GM12878 (cell line): ENCODE data around the gene FN3K. TPM values are rescaled to one million over a fixed set of nuclear protein-coding genes. Genes with fewer than 3 reads are reported as not detected.

Experiments
- HDAC2 ChIP-seq: fragments of 200-600 bp; sonication (generic); IDR thresholded peaks from 2 replicates; pipeline ENCODE4 v1.6.1; 2017
- MEF2A ChIP-seq: IDR thresholded peaks from 2 replicates; pipeline ENCODE4 v1.6.1; 2011; ENCODE audit warnings: low read depth, mild to moderate bottlenecking, low read length, moderate library complexity; ENCODE audit not compliant: insufficient read depth
- MXI1 ChIP-seq: fragments of 150-350 bp; IDR thresholded peaks from 2 replicates; pipeline ENCODE4 v1.6.1; 2011; ENCODE audit warnings: low read depth, mild to moderate bottlenecking, inconsistent platforms, low read length, improper control_type of control experiment
- NR2C2 ChIP-seq: IDR thresholded peaks from 2 replicates; pipeline ENCODE4 v1.6.1; 2011; ENCODE audit warnings: borderline replicate concordance, low read depth; ENCODE audit not compliant: control insufficient read depth, insufficient read length
- NR2F1 ChIP-seq: fragments of 450-650 bp; conservative IDR thresholded peaks from 2 replicates; pipeline ENCODE4 v1.6.1; 2017; ENCODE audit warnings: mild to moderate bottlenecking
- PML ChIP-seq: IDR thresholded peaks from 2 replicates; pipeline ENCODE4 v1.6.1; 2012; ENCODE audit warnings: low read length, inconsistent platforms
- RB1 ChIP-seq: fragments of 450-650 bp; formaldehyde crosslinking; IDR thresholded peaks from 2 replicates; pipeline ENCODE4 v1.6.1; 2017; ENCODE audit warnings: mild to moderate bottlenecking, borderline replicate concordance
- SIN3A ChIP-seq: IDR thresholded peaks from 2 replicates; pipeline ENCODE4 v1.6.1; 2012; ENCODE audit warnings: low read depth, low read length, improper control_type of control experiment
- SMAD1 ChIP-seq: fragments of 450-650 bp; IDR thresholded peaks from 2 replicates; pipeline ENCODE4 v1.6.1; 2018; ENCODE audit warnings: mild to moderate bottlenecking, low read depth; ENCODE audit not compliant: partially characterized antibody
- SMAD5 ChIP-seq: IDR thresholded peaks from 2 replicates; pipeline ENCODE4 v1.6.1; 2016; ENCODE audit warnings: antibody characterized with exemption, low read depth
- SPI1 ChIP-seq: IDR thresholded peaks from 2 replicates; pipeline ENCODE4 v1.6.1; 2011; ENCODE audit warnings: low read depth, mild to moderate bottlenecking, low read length, moderate library complexity, borderline replicate concordance; ENCODE audit not compliant: insufficient read depth
- SRF ChIP-seq, 2 experiments: IDR thresholded peaks; 2 replicates each; pipeline ENCODE4 v1.6.1; 2011; ENCODE audit warnings: low read depth in 2 of 2, low read length in 2 of 2, mild to moderate bottlenecking in 1 of 2, moderate library complexity in 1 of 2
- SUPT20H ChIP-seq: IDR thresholded peaks from 2 replicates; pipeline ENCODE4 v1.6.1; 2011; ENCODE audit warnings: low read depth, mild to moderate bottlenecking, low read length, moderate library complexity, borderline replicate concordance; ENCODE audit not compliant: control insufficient read depth
- ZNF207 ChIP-seq: fragments of 450-650 bp; IDR thresholded peaks from 2 replicates; pipeline ENCODE4 v1.6.1; 2014; ENCODE audit warnings: antibody characterized with exemption, mild to moderate bottlenecking, borderline replicate concordance
- ZNF274 ChIP-seq: IDR thresholded peaks from one replicate; pipeline ENCODE4 v1.8.0; 2011; ENCODE audit not compliant: insufficient read length, insufficient read depth
- ZZZ3 ChIP-seq: IDR thresholded peaks from 2 replicates; pipeline ENCODE4 v1.6.1; 2011; ENCODE audit warnings: low read depth; ENCODE audit not compliant: control insufficient read depth, insufficient read length
- polyA plus RNA-seq, 11 experiments: library from polyadenylated mRNA; depleted of rRNA in 4 of 11; unstranded in 6 of 11; stranded (reverse) in 5 of 11; fragments of >200 nt; fragmentation: Nextera tagmentation in 4 of 11; fragmentation: Illumina TruSeq in 1 of 11; extraction: Ambion mirVana in 4 of 11; extraction: Trizol in 1 of 11; gene quantifications; 1 replicate in 1 of 11; 2 replicates in 10 of 11; pipeline versions ENCODE4 v1.2.1 to v1.2.3, GENCODE V29; 2011 to 2016; ENCODE audit warnings: inconsistent platforms in 2 of 11, missing spikeins in 2 of 11, low read depth in 1 of 11
- total RNA-seq, 4 experiments: library from RNA; depleted of rRNA in 3 of 4; stranded (reverse); fragments of >200 nt in 3 of 4; fragmentation: Illumina TruSeq in 1 of 4; extraction: Trizol in 1 of 4; gene quantifications; 2 replicates each; pipeline versions ENCODE4 v1.2.1 to v1.2.3, GENCODE V29; 2013 to 2021
- TF ChIP-seq, protein P1 (sequence below): fragments of 450-650 bp; formaldehyde crosslinking; IDR thresholded peaks from 2 replicates; pipeline ENCODE4 v1.4.0; 2020; ENCODE audit warnings: mild to moderate bottlenecking, moderate library complexity
- TF ChIP-seq, protein P2 (sequence below): fragments of 450-650 bp; IDR thresholded peaks from 2 replicates; pipeline ENCODE4 v1.6.1; 2016; ENCODE audit warnings: mild to moderate bottlenecking
- TF ChIP-seq, protein P3 (sequence below): fragments of 450-650 bp; conservative IDR thresholded peaks from 2 replicates; pipeline ENCODE4 v1.6.1; 2017; ENCODE audit warnings: mild to moderate bottlenecking, moderate library complexity
- TF ChIP-seq, protein P4 (sequence below), 3 experiments: IDR thresholded peaks in 2 of 3; conservative IDR thresholded peaks in 1 of 3; 2 replicates each; pipeline ENCODE4 v1.5.1; 2011; ENCODE audit warnings: low read depth in 3 of 3, low read length in 3 of 3, mild to moderate bottlenecking in 3 of 3, control low read depth in 2 of 3, moderate library complexity in 2 of 3, inconsistent platforms in 1 of 3, mixed read lengths in 1 of 3; ENCODE audit not compliant: control insufficient read depth in 2 of 3, insufficient read depth in 1 of 3; ENCODE audit errors: extremely low read depth in 1 of 3

FN3K gene
- total and polyA plus RNA-seq, 10 of the 15 experiments (the other 5 are each of a cell fraction or from before 2014, with no cell fraction given) = 0.08 to 0.51 (median 0.17) TPM; not detected in 7

DNA sequence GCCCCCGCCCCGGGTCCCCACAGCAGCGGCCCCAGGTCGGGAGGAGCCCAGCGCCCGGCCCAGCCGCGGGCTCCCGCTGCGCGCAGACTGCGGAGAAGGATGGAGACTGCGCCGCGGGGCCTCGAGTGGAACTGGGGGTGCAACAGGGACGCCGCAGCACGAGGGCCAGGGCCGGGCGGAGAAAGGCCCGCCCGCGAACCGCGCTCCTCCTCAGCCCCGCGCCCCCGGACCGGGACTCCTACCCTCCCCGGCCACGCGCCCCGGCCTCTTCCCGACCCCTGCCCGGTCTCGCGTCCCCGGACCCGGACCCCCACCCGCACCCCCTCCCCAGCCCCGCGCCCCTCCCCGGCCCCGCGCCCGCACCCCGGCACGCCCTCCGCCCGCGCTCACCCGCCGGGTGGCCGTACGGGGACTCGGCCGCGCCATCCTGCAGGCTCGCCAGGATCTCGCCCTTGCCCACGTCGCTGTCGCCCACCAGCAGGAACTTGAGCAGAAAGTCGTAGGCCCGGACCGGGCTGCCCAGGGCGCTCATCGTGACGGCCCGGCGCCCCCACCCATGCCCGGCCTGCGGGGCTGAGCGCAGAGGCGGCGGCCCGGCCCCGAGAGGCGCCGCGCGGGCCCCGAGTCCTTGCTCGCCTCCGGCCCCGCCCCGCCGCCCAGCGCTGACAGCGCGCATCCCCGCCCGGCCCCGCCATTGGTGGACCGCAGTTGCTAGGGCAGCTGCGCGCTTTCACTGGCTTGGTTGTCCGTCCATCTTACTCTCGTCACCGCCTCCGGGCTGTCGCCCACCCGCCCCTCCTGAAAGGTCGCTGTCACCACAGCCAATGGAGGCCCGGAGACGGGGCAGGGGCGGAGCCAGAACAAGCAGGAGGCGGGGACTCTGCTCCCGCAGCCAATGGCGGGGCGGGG lies 37.1 kb upstream of the FN3K start, which contains the start of gene RAB40B (continued):
- TF ChIP-seq SPI1 (no peak), SUPT20H (no peak), SIN3A (no peak), SMAD1 (no peak), PML (no peak), NR2F1 (no peak), ZNF207 (no peak), SMAD5 (no peak), ZZZ3 (no peak), SRF (IDR thresholded peaks at IDR 0.05; ENCODE audit: low read depth in 2 of 2, low read length in 2 of 2) (no peak), ZNF274 (no peak), NR2C2 (no peak), MEF2A (no peak), MXI1 (peak; percentile 56; the same call in 1 of the 2 replicates), RB1 (no peak; the same call in 1 of the 2 replicates), HDAC2 (no peak)
- TF ChIP-seq, protein P1, sequence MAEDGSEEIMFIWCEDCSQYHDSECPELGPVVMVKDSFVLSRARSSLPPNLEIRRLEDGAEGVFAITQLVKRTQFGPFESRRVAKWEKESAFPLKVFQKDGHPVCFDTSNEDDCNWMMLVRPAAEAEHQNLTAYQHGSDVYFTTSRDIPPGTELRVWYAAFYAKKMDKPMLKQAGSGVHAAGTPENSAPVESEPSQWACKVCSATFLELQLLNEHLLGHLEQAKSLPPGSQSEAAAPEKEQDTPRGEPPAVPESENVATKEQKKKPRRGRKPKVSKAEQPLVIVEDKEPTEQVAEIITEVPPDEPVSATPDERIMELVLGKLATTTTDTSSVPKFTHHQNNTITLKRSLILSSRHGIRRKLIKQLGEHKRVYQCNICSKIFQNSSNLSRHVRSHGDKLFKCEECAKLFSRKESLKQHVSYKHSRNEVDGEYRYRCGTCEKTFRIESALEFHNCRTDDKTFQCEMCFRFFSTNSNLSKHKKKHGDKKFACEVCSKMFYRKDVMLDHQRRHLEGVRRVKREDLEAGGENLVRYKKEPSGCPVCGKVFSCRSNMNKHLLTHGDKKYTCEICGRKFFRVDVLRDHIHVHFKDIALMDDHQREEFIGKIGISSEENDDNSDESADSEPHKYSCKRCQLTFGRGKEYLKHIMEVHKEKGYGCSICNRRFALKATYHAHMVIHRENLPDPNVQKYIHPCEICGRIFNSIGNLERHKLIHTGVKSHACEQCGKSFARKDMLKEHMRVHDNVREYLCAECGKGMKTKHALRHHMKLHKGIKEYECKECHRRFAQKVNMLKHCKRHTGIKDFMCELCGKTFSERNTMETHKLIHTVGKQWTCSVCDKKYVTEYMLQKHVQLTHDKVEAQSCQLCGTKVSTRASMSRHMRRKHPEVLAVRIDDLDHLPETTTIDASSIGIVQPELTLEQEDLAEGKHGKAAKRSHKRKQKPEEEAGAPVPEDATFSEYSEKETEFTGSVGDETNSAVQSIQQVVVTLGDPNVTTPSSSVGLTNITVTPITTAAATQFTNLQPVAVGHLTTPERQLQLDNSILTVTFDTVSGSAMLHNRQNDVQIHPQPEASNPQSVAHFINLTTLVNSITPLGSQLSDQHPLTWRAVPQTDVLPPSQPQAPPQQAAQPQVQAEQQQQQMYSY (CRISPR knock-in tag) = no peak
- TF ChIP-seq, protein P2, sequence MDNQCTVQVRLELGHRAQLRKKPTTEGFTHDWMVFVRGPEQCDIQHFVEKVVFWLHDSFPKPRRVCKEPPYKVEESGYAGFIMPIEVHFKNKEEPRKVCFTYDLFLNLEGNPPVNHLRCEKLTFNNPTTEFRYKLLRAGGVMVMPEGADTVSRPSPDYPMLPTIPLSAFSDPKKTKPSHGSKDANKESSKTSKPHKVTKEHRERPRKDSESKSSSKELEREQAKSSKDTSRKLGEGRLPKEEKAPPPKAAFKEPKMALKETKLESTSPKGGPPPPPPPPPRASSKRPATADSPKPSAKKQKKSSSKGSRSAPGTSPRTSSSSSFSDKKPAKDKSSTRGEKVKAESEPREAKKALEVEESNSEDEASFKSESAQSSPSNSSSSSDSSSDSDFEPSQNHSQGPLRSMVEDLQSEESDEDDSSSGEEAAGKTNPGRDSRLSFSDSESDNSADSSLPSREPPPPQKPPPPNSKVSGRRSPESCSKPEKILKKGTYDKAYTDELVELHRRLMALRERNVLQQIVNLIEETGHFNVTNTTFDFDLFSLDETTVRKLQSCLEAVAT = no peak
- TF ChIP-seq, protein P3, sequence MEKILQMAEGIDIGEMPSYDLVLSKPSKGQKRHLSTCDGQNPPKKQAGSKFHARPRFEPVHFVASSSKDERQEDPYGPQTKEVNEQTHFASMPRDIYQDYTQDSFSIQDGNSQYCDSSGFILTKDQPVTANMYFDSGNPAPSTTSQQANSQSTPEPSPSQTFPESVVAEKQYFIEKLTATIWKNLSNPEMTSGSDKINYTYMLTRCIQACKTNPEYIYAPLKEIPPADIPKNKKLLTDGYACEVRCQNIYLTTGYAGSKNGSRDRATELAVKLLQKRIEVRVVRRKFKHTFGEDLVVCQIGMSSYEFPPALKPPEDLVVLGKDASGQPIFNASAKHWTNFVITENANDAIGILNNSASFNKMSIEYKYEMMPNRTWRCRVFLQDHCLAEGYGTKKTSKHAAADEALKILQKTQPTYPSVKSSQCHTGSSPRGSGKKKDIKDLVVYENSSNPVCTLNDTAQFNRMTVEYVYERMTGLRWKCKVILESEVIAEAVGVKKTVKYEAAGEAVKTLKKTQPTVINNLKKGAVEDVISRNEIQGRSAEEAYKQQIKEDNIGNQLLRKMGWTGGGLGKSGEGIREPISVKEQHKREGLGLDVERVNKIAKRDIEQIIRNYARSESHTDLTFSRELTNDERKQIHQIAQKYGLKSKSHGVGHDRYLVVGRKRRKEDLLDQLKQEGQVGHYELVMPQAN = peak; percentile 45
- TF ChIP-seq, protein P4, sequence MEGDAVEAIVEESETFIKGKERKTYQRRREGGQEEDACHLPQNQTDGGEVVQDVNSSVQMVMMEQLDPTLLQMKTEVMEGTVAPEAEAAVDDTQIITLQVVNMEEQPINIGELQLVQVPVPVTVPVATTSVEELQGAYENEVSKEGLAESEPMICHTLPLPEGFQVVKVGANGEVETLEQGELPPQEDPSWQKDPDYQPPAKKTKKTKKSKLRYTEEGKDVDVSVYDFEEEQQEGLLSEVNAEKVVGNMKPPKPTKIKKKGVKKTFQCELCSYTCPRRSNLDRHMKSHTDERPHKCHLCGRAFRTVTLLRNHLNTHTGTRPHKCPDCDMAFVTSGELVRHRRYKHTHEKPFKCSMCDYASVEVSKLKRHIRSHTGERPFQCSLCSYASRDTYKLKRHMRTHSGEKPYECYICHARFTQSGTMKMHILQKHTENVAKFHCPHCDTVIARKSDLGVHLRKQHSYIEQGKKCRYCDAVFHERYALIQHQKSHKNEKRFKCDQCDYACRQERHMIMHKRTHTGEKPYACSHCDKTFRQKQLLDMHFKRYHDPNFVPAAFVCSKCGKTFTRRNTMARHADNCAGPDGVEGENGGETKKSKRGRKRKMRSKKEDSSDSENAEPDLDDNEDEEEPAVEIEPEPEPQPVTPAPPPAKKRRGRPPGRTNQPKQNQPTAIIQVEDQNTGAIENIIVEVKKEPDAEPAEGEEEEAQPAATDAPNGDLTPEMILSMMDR (IDR thresholded peaks at IDR 0.05 in 2 of 3, conservative IDR thresholded peaks at IDR 0.05 in 1 of 3; ENCODE audit: control insufficient read depth in 2 of 3, extremely low read depth in 1 of 3, insufficient read depth in 1 of 3, low read depth in 3 of 3, low read length in 3 of 3) = no peak
